ENCODE results near the gene RHOF. TPM values are rescaled to one million over a fixed set of nuclear protein-coding genes. Genes with fewer than 3 reads are reported as not detected.
A peak's percentile ranks its signal among the peaks of the same experiment; 100 is the strongest.

The RHOF gene
- total RNA-seq, 4 donors from 2014 or later = 14.1 to 24.3 (median 18.1) TPM

- no peaks in the 10 kb centered on the region for H3K27me3 ChIP-seq
These were observed 33.0 kb upstream of the RHOF start for GRCh38 chr12:121826318-121827150.

GRCh38 chr12:121825041-121825523, 31.6 kb upstream of the RHOF start:
- H3K27ac ChIP-seq = peak overlapping the region in 1 of 4 donors; percentile 34

More at GRCh38 chr12:121826318-121827150, 33.0 kb upstream of the RHOF start:
- 89 to 90% methylated on average over 18 of the region's 18 CpGs for WGBS, 2 donors
- Histone ChIP-seq H3K9me3 (no peaks in the 10 kb centered on the region), H3K27ac (no peak overlapping the region), H3K36me3 (peaks cover 5 to 99% (median 33%) of the 10 kb centered on the region in 3 donors), H3K4me1 (peaks cover 0 to 3% (median 0%) of the 10 kb centered on the region in 4 donors), H3K4me3 (no peak overlapping the region)
- TF ChIP-seq CTCF (IDR thresholded peaks at IDR 0.05) (no peak), EP300 (IDR thresholded peaks at IDR 0.05) (no peak), POLR2A (IDR thresholded peaks at IDR 0.05) (no peak)
- no peak for DNase-seq (ENCODE audit: low spot score in 2 of 2)

GRCh38 chr12:121823727-121824115, 30.2 kb upstream of the RHOF start:
- TF ChIP-seq EP300 (IDR thresholded peaks at IDR 0.05) (no peak), POLR2A (IDR thresholded peaks at IDR 0.05) (no peak), CTCF (IDR thresholded peaks at IDR 0.05) (no peak)
- WGBS, 2 donors = 78 to 81% methylated on average over 12 of the region's 12 CpGs
- no peaks in the 10 kb centered on the region for H3K9me3 ChIP-seq
- no peak overlapping the region for H3K27ac ChIP-seq
- H3K27me3 ChIP-seq = no peaks in the 10 kb centered on the region
- H3K36me3 ChIP-seq = peaks cover 8 to 99% (median 43%) of the 10 kb centered on the region in 3 donors
- peaks cover 0 to 3% (median 0%) of the 10 kb centered on the region in 4 donors for H3K4me1 ChIP-seq
- no peak overlapping the region for H3K4me3 ChIP-seq
- no peak for DNase-seq (ENCODE audit: low spot score in 2 of 2)

More at GRCh38 chr12:121825041-121825523, 31.6 kb upstream of the RHOF start:
- no peak for TF ChIP-seq EP300 (IDR thresholded peaks at IDR 0.05)
- no peak for TF ChIP-seq POLR2A (IDR thresholded peaks at IDR 0.05)
- TF ChIP-seq CTCF (IDR thresholded peaks at IDR 0.05) = no peak
- H3K9me3 ChIP-seq = no peaks in the 10 kb centered on the region
- peaks cover 8 to 99% (median 34%) of the 10 kb centered on the region in 3 donors for H3K36me3 ChIP-seq
- DNase-seq (ENCODE audit: low spot score in 2 of 2) = no peak
- H3K4me1 ChIP-seq = peaks cover 0 to 3% (median 0%) of the 10 kb centered on the region in 4 donors
- H3K27me3 ChIP-seq = no peaks in the 10 kb centered on the region
- 84 to 87% methylated on average over 18 of the region's 18 CpGs for WGBS, 2 donors
- H3K4me3 ChIP-seq = no peak overlapping the region

GRCh38 chr12:121823101-121823726, 29.7 kb upstream of the RHOF start:
- Histone ChIP-seq H3K27ac (no peak overlapping the region), H3K27me3 (no peaks in the 10 kb centered on the region), H3K9me3 (no peaks in the 10 kb centered on the region), H3K36me3 (peaks cover 8 to 99% (median 38%) of the 10 kb centered on the region in 3 donors), H3K4me3 (no peak overlapping the region), H3K4me1 (peaks cover 0 to 3% (median 0%) of the 10 kb centered on the region in 4 donors)
- DNase-seq (ENCODE audit: low spot score in 2 of 2) = no peak
- 81 to 83% methylated on average over 27 to 35 of the region's 36 CpGs for WGBS, 2 donors
- TF ChIP-seq POLR2A (IDR thresholded peaks at IDR 0.05) (no peak), CTCF (IDR thresholded peaks at IDR 0.05) (no peak), EP300 (IDR thresholded peaks at IDR 0.05) (no peak)

Data from tibial nerve (tissue), 4 donors.